IMR-90 (cell line): Measurements from ENCODE around the gene ALLC. TPM values are rescaled to one million over a fixed set of nuclear protein-coding genes. Genes with fewer than 3 reads are reported as not detected.

Experiments
- ATAC-seq: fragments of 200-7000 bp; cut with Tn5 transposase; 2 replicates; pipeline ENCODE4 v1.9.1; 2020; ENCODE audit warnings: low read depth, mild to moderate bottlenecking, moderate library complexity
- BruUV-seq: library from RNA; stranded (reverse); fragments of 400-500 nt; replicated peaks from 2 replicates; lab custom pipeline; 2021; lab: Mats Ljungman, UMichigan
- CTCF ChIA-PET: fragments of 300-600 bp; formaldehyde crosslinking; extraction: SDS; loops from one replicate; lab custom pipeline; 2021; ENCODE audit warnings: antibody characterized with exemption; lab: Yijun Ruan, JAX
- POLR2A ChIA-PET: fragments of 300-600 bp; sonication (Branson Sonifier 250); formaldehyde crosslinking; loops from one replicate; lab custom pipeline; 2022; ENCODE audit warnings: antibody characterized with exemption; ENCODE audit not compliant: unreplicated experiment; lab: Charles Lee
- DNase-seq: peaks from one replicate; pipeline ENCODE4 v3.0.0; 2013
- H2AFZ ChIP-seq: replicated peaks from 2 replicates; pipeline ENCODE3; 2013; ENCODE audit warnings: low read length, mild to moderate bottlenecking; ENCODE audit not compliant: poor library complexity
- H2AK5ac ChIP-seq: 2 replicates; pipeline ENCODE4 v1.6.1; 2013; ENCODE audit warnings: low read depth, low read length, inconsistent platforms
- H2AK9ac ChIP-seq: replicated peaks from 2 replicates; pipeline ENCODE3; 2013; ENCODE audit warnings: mild to moderate bottlenecking, low read depth, low read length, moderate library complexity; ENCODE audit not compliant: poor library complexity
- H2BK120ac ChIP-seq: 2 replicates; pipeline ENCODE4 v1.6.1; 2013; ENCODE audit warnings: low read depth, low read length, inconsistent platforms
- H2BK15ac ChIP-seq: 3 replicates; pipeline ENCODE4 v1.6.1; 2013; ENCODE audit warnings: low read depth, low read length, inconsistent platforms
- H2BK20ac ChIP-seq: 2 replicates; pipeline ENCODE4 v1.6.1; 2013; ENCODE audit warnings: low read depth, mild to moderate bottlenecking, inconsistent platforms, low read length, moderate library complexity
- H2BK5ac ChIP-seq: 2 replicates; pipeline ENCODE4 v1.6.1; 2013; ENCODE audit warnings: mild to moderate bottlenecking, low read depth, low read length, inconsistent platforms; ENCODE audit not compliant: poor library complexity, severe bottlenecking
- H3K14ac ChIP-seq: replicated peaks from 2 replicates; pipeline ENCODE4 v1.6.1; 2013; ENCODE audit warnings: low read depth, low read length, inconsistent platforms
- H3K18ac ChIP-seq: 2 replicates; pipeline ENCODE4 v1.6.1; 2013; ENCODE audit warnings: low read depth, low read length, control low read depth
- H3K23ac ChIP-seq: 2 replicates; pipeline ENCODE4 v1.6.1; 2013; ENCODE audit warnings: low read depth, low read length, inconsistent platforms
- H3K27ac ChIP-seq: 2 replicates; pipeline ENCODE4 v1.5.1; 2013; ENCODE audit warnings: mild to moderate bottlenecking, control low read depth, low read length; ENCODE audit not compliant: insufficient read depth
- H3K27me3 ChIP-seq: 2 replicates; pipeline ENCODE4 v1.6.1; 2013; ENCODE audit warnings: low read length; ENCODE audit not compliant: control insufficient read depth, insufficient read depth
- H3K36me3 ChIP-seq: 2 replicates; pipeline ENCODE4 v1.6.1; 2013; ENCODE audit warnings: low read length, mixed read lengths; ENCODE audit not compliant: control insufficient read depth, insufficient read depth
- H3K4ac ChIP-seq: 2 replicates; pipeline ENCODE4 v1.6.1; 2013; ENCODE audit warnings: low read depth, low read length, inconsistent platforms
- H3K4me1 ChIP-seq: 2 replicates; pipeline ENCODE4 v1.6.1; 2013; ENCODE audit warnings: low read length, mixed read lengths; ENCODE audit not compliant: control insufficient read depth, insufficient read depth
- H3K4me2 ChIP-seq: 2 replicates; pipeline ENCODE4 v1.6.1; 2013; ENCODE audit warnings: low read depth, mild to moderate bottlenecking, control low read depth, low read length, moderate library complexity
- H3K4me3 ChIP-seq: 2 replicates; pipeline ENCODE4 v1.5.1; 2013; ENCODE audit warnings: low read depth, mild to moderate bottlenecking, control low read depth, low read length, moderate library complexity; ENCODE audit not compliant: insufficient read depth
- H3K56ac ChIP-seq: 2 replicates; pipeline ENCODE4 v1.6.1; 2013; ENCODE audit warnings: low read length, inconsistent platforms; ENCODE audit not compliant: insufficient read depth; ENCODE audit errors: extremely low read depth
- H3K79me1 ChIP-seq, 2 experiments: 2 replicates each; pipeline ENCODE4 v1.6.1; 2013; ENCODE audit warnings: low read length in 2 of 2, inconsistent platforms in 1 of 2, low read depth in 1 of 2
- H3K9ac ChIP-seq: 2 replicates; pipeline ENCODE4 v1.6.1; 2013; ENCODE audit warnings: low read depth, low read length, control low read depth
- H3K9me1 ChIP-seq: 2 replicates; pipeline ENCODE4 v1.6.1; 2013; ENCODE audit warnings: low read length, inconsistent platforms; ENCODE audit not compliant: insufficient read depth
- H3K9me3 ChIP-seq: 2 replicates; pipeline ENCODE4 v1.6.1; 2013; ENCODE audit warnings: low read length; ENCODE audit not compliant: control insufficient read depth, insufficient read depth
- H4K20me1 ChIP-seq: 2 replicates; pipeline ENCODE4 v1.6.1; 2013; ENCODE audit warnings: low read length, inconsistent platforms; ENCODE audit not compliant: insufficient read depth
- H4K5ac ChIP-seq: 2 replicates; pipeline ENCODE4 v1.6.1; 2013; ENCODE audit warnings: mild to moderate bottlenecking, low read depth, low read length, control low read depth
- H4K8ac ChIP-seq, 2 experiments: 2 replicates each; pipeline ENCODE4 v1.6.1; 2013; ENCODE audit warnings: low read depth in 2 of 2, low read length in 2 of 2, control low read depth in 1 of 2, inconsistent platforms in 1 of 2
- H4K91ac ChIP-seq: 2 replicates; pipeline ENCODE4 v1.6.1; 2013; ENCODE audit warnings: low read depth, low read length, inconsistent platforms; ENCODE audit not compliant: insufficient read depth
- CEBPB ChIP-seq: IDR thresholded peaks from 2 replicates; pipeline ENCODE4 v1.6.1; 2012; ENCODE audit warnings: low read depth, low read length, improper control_type of control experiment
- CHD1 ChIP-seq: IDR thresholded peaks from 2 replicates; pipeline ENCODE4 v1.6.1; 2012; ENCODE audit warnings: low read depth, low read length, improper control_type of control experiment
- FOS ChIP-seq: fragments of 150-350 bp; IDR thresholded peaks from 2 replicates; pipeline ENCODE4 v1.6.1; 2016; ENCODE audit warnings: low read depth, low read length
- MAFK ChIP-seq: IDR thresholded peaks from 2 replicates; pipeline ENCODE4 v1.6.1; 2012; ENCODE audit warnings: low read depth, low read length, improper control_type of control experiment
- MAZ ChIP-seq: IDR thresholded peaks from 2 replicates; pipeline ENCODE4 v1.6.1; 2012; ENCODE audit warnings: low read depth, mild to moderate bottlenecking, low read length, improper control_type of control experiment, moderate library complexity, borderline replicate concordance
- MXI1 ChIP-seq: IDR thresholded peaks from 2 replicates; pipeline ENCODE4 v1.6.1; 2012; ENCODE audit warnings: low read depth, mild to moderate bottlenecking, low read length, moderate library complexity, borderline replicate concordance
- NFE2L2 ChIP-seq: fragments of 150-350 bp; IDR thresholded peaks from 2 replicates; pipeline ENCODE4 v1.6.1; 2016; ENCODE audit warnings: low read depth, mild to moderate bottlenecking, low read length
- POLR2A ChIP-seq: IDR thresholded peaks from 2 replicates; pipeline ENCODE4 v1.6.1; 2012; ENCODE audit warnings: mild to moderate bottlenecking, low read depth, low read length
- RAD21 ChIP-seq: IDR thresholded peaks from 2 replicates; pipeline ENCODE4 v1.6.1; 2012; ENCODE audit warnings: low read length, improper control_type of control experiment
- RCOR1 ChIP-seq: IDR thresholded peaks from 2 replicates; pipeline ENCODE4 v1.6.1; 2012; ENCODE audit warnings: mild to moderate bottlenecking, low read length, improper control_type of control experiment; ENCODE audit not compliant: insufficient replicate concordance
- RFX5 ChIP-seq: IDR thresholded peaks from 2 replicates; pipeline ENCODE4 v1.8.0; 2012; ENCODE audit warnings: low read depth, mild to moderate bottlenecking, low read length, moderate library complexity
- SMC3 ChIP-seq: fragments of 150-350 bp; IDR thresholded peaks from 2 replicates; pipeline ENCODE4 v1.6.1; 2016; ENCODE audit warnings: low read depth, mild to moderate bottlenecking, antibody characterized with exemption, low read length, moderate library complexity
- WGBS, 2 experiments: methylation state at CpG; one replicate each; pipeline versions ENCODE4 v1.1.5 to v1.1.7; 2013; ENCODE audit warnings: missing lambda C conversion rate in 2 of 2; ENCODE audit not compliant: insufficient read length in 1 of 2; ENCODE audit errors: extremely low coverage in 2 of 2; 5-methylcytosine and 5-hydroxymethylcytosine counted together
- dilution Hi-C: fragments of 300-500 bp; cut with HindIII; formaldehyde crosslinking; loops from one replicate; pipeline ENCODE4 v1.14.3; 2018; ENCODE audit warnings: low sequenced_read_pairs; ENCODE audit not compliant: unreplicated experiment
- in situ Hi-C: fragments of 300-500 bp; cut with MboI; formaldehyde crosslinking; loops from 3 replicates; pipeline ENCODE4 v1.14.3; 2019; ENCODE audit warnings: low sequenced_read_pairs, inconsistent platforms, mixed read lengths
- intact Hi-C: fragments of 100-400 bp; cut with micrococcal nuclease; formaldehyde crosslinking; loops from 2 replicates; pipeline ENCODE4 v1.10.0; 2022
- polyA plus RNA-seq, 3 experiments: library from polyadenylated mRNA; depleted of rRNA; stranded (reverse); fragments of >200 nt; gene quantifications; 2 replicates each; pipeline ENCODE4 v1.2.3, GENCODE V29; 2012; ENCODE audit warnings: low replicate concordance in 1 of 3
- total RNA-seq: library from RNA; depleted of rRNA; stranded (reverse); fragments of >200 nt; gene quantifications from 2 replicates; pipeline ENCODE4 v1.2.3, GENCODE V29; 2012
- TF ChIP-seq, protein P1 (sequence below): conservative IDR thresholded peaks from 2 replicates; pipeline ENCODE4 v1.5.1; 2012; ENCODE audit warnings: mild to moderate bottlenecking, low read depth, low read length, improper control_type of control experiment
- TF ChIP-seq, protein P2 (sequence below): fragments of 150-350 bp; IDR thresholded peaks from 2 replicates; pipeline ENCODE4 v1.6.1; 2016; ENCODE audit warnings: low read depth, mild to moderate bottlenecking, low read length, moderate library complexity, borderline replicate concordance

ALLC gene
- total and polyA plus RNA-seq, 2 of the 4 experiments (the other 2 are of a cell fraction) = not detected

DNA sequence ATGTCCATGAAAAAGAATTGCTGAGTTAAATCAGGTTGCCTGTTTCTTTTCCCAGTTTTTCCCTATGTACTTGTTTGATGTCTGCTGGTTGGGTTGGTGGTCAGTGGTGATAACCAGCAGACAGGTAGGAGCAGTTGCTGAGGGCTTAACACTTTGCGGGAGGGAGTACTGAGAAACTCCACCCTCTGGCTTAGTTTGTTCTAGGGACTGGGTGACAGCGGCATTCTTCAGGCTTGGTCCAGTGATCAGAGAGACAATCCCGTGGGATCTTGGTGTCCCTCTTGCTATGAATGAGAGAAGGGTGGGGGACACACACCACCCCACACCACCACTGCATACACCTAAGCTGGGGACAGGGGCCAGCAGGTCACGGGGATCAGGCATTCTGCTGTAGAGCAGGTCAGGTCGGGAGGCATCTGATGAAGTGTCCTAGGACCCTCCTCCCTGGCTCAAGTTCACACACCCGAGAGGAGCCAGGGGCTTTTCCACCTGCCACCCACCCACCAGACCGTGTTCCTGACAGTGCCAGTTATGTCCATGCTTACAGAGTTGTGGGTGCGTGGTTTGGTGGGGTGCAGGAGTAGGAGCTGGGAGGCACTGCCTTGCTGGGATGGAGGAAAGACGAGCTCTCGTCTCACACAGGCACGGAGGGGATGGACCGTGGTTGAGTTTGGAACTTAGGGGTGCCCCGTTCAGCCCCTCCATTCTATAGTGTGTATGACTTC lies 21.3 kb upstream of the ALLC start:
- Histone ChIP-seq H3K9ac (no peak overlapping the region), H4K5ac (no peak overlapping the region), H3K9me1 (no peaks in the 10 kb centered on the region), H3K14ac (no peak overlapping the region), H3K27me3 (peaks cover 9% of the 10 kb centered on the region; the same call in 1 of the 2 replicates), H2AK9ac (no peak overlapping the region), H3K4me2 (no peak overlapping the region), H4K91ac (no peak overlapping the region), H2BK15ac (no peak overlapping the region), H3K4ac (no peak overlapping the region), H3K79me1 (no peaks in the 10 kb centered on the region), H3K27ac (no peak overlapping the region), H3K18ac (no peak overlapping the region), H4K8ac (no peak overlapping the region), H4K20me1 (no peaks in the 10 kb centered on the region), H3K9me3 (no peaks in the 10 kb centered on the region), H3K4me1 (no peaks in the 10 kb centered on the region; the same call in 1 of the 2 replicates), H3K56ac (no peak overlapping the region), H3K4me3 (no peak overlapping the region), H2AK5ac (no peak overlapping the region), H2BK5ac (no peak overlapping the region), H3K23ac (no peak overlapping the region), H3K36me3 (no peaks in the 10 kb centered on the region), H2BK120ac (no peak overlapping the region), H2AFZ (no peak overlapping the region), H2BK20ac (no peak overlapping the region)
- intact Hi-C loops = no loop called here
- POLR2A ChIA-PET = no interaction called here
- BruUV-seq = no TSS peak
- in situ Hi-C loops = no loop called here
- CTCF ChIA-PET = no interaction called here
- DNase-seq (no peak), ATAC-seq (no peak)
- dilution Hi-C loops = no loop called here
- TF ChIP-seq RFX5 (no peak), NFE2L2 (no peak), CHD1 (no peak), SMC3 (no peak), MXI1 (no peak), POLR2A (no peak), RCOR1 (no peak), CEBPB (no peak), FOS (no peak), MAFK (no peak), MAZ (no peak), RAD21 (no peak)
- TF ChIP-seq, protein P1, sequence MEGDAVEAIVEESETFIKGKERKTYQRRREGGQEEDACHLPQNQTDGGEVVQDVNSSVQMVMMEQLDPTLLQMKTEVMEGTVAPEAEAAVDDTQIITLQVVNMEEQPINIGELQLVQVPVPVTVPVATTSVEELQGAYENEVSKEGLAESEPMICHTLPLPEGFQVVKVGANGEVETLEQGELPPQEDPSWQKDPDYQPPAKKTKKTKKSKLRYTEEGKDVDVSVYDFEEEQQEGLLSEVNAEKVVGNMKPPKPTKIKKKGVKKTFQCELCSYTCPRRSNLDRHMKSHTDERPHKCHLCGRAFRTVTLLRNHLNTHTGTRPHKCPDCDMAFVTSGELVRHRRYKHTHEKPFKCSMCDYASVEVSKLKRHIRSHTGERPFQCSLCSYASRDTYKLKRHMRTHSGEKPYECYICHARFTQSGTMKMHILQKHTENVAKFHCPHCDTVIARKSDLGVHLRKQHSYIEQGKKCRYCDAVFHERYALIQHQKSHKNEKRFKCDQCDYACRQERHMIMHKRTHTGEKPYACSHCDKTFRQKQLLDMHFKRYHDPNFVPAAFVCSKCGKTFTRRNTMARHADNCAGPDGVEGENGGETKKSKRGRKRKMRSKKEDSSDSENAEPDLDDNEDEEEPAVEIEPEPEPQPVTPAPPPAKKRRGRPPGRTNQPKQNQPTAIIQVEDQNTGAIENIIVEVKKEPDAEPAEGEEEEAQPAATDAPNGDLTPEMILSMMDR = no peak
- TF ChIP-seq, protein P2, sequence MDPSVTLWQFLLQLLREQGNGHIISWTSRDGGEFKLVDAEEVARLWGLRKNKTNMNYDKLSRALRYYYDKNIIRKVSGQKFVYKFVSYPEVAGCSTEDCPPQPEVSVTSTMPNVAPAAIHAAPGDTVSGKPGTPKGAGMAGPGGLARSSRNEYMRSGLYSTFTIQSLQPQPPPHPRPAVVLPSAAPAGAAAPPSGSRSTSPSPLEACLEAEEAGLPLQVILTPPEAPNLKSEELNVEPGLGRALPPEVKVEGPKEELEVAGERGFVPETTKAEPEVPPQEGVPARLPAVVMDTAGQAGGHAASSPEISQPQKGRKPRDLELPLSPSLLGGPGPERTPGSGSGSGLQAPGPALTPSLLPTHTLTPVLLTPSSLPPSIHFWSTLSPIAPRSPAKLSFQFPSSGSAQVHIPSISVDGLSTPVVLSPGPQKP = no peak
- no CpG with 5 or more reads among the region's 13 CpGs for WGBS, 2 experiments
